ENCODE data around the gene GHRH.

GHRH gene

DNA sequence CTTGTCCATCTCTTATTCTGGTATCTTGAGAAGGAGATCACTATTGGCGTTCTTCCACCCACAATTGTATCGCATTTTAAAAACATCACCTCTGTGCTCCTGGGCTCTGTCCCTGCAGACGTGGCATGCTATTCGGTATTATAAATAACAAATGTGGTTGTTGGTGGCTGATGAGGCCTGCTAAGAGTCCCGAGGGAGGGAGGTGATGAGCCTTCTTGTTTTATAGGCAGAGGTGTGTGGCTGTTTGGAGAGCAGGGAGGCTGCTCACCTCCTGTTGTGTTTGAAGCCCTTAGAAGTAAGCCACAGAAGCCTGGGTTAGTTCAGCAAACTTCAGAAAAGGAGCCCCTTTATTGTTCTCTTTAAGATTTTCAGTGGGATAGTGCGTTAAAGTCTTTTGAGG lies 43.5 kb upstream of the GHRH start:
- no peak overlapping the region for H3K4me3 ChIP-seq (ENCODE audit: low read depth, low read length)
- TF ChIP-seq, protein P1, sequence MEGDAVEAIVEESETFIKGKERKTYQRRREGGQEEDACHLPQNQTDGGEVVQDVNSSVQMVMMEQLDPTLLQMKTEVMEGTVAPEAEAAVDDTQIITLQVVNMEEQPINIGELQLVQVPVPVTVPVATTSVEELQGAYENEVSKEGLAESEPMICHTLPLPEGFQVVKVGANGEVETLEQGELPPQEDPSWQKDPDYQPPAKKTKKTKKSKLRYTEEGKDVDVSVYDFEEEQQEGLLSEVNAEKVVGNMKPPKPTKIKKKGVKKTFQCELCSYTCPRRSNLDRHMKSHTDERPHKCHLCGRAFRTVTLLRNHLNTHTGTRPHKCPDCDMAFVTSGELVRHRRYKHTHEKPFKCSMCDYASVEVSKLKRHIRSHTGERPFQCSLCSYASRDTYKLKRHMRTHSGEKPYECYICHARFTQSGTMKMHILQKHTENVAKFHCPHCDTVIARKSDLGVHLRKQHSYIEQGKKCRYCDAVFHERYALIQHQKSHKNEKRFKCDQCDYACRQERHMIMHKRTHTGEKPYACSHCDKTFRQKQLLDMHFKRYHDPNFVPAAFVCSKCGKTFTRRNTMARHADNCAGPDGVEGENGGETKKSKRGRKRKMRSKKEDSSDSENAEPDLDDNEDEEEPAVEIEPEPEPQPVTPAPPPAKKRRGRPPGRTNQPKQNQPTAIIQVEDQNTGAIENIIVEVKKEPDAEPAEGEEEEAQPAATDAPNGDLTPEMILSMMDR (IDR thresholded peaks at IDR 0.05; ENCODE audit: low read depth, low read length) = no peak

DNA sequence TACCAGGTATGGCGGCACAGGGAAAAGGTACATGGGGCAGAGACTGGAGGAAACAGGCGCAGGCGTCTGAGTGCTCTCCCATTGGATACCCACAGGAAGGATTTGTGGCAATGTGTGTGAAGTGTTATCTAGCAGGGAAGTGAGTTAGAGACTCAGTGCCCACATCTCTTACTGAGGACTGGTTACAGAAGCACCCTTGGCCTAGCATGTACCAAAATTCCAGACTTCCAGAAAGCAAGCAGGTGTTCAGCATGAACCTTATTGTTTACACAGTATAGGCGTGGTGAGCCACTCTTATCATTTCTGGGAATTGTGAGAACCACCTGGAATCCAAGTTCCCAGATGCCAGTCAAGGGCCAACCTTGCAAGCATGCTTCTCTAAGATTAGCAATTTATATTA lies 42.0 kb upstream of the GHRH start:
- TF ChIP-seq, protein P1 (IDR thresholded peaks at IDR 0.05; ENCODE audit: low read depth, low read length) = no peak
- no peak overlapping the region for H3K4me3 ChIP-seq (ENCODE audit: low read depth, low read length)

DNA sequence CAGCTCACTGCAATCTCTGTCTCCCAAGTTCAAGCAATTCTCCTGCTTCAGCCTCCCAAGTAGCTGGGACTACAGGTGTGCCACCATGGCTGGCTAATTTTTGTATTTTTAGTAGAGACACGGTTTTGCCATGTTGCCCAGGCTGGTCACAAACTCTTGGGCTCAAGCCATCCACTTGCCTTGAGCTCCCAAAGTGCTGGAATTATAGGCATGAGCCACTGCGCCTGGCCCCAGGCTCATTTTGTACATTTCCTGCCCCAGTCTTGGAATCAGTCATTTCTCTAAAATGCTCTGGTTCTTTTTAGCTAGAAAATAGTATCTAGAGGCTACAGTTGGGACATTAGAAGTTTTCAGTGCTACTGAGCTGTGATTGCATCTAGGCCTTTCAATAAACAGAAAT lies 41.4 kb upstream of the GHRH start:
- TF ChIP-seq, protein P1 (IDR thresholded peaks at IDR 0.05; ENCODE audit: low read depth, low read length) = no peak

DNA sequence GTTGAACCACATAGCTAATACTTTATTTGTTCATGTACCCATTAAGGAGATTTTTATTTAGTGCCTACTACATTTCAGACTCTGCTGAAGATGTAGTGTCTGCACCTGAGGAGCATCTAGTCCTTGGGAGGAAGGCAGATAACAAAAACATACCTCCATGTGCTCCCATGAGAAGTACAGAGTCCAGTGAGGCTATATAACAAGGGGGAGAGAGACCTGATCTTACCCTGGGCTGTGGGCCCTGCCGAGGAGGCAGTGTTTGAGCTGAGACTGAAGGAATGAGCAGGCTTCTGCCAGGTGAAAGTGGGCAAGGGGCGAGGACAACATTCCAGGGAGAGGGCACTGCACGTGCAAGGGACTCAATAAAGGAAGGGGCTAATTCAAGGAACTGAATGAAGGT lies 39.9 kb upstream of the GHRH start:
- TF ChIP-seq, protein P1 (IDR thresholded peaks at IDR 0.05; ENCODE audit: low read depth, low read length) = no peak
- H3K4me3 ChIP-seq (ENCODE audit: low read depth, low read length) = no peak overlapping the region

More for the DNA sequence above, 41.4 kb upstream of the GHRH start:
- H3K4me3 ChIP-seq (ENCODE audit: low read depth, low read length) = no peak overlapping the region

DNA sequence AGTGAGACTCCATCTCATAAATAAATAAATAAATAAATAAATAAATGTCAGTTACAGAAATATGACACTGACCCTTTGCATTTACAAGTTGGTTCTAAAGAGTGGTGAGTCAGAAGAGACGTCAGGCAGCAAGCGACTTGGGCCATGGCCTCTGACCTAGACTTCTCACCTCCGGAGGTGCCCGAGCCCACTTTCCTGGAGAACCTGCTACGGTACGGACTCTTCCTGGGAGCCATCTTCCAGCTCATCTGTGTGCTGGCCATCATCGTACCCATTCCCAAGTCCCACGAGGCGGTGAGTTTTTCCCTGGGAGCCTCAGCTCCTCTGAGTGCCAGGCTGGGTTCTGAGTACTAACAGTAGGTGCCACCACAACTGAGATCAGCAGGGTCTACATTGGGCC lies 39.5 kb upstream of the GHRH start:
- no peak overlapping the region for H3K4me3 ChIP-seq (ENCODE audit: low read depth, low read length)
- TF ChIP-seq, protein P1 (IDR thresholded peaks at IDR 0.05; ENCODE audit: low read depth, low read length) = no peak

DNA sequence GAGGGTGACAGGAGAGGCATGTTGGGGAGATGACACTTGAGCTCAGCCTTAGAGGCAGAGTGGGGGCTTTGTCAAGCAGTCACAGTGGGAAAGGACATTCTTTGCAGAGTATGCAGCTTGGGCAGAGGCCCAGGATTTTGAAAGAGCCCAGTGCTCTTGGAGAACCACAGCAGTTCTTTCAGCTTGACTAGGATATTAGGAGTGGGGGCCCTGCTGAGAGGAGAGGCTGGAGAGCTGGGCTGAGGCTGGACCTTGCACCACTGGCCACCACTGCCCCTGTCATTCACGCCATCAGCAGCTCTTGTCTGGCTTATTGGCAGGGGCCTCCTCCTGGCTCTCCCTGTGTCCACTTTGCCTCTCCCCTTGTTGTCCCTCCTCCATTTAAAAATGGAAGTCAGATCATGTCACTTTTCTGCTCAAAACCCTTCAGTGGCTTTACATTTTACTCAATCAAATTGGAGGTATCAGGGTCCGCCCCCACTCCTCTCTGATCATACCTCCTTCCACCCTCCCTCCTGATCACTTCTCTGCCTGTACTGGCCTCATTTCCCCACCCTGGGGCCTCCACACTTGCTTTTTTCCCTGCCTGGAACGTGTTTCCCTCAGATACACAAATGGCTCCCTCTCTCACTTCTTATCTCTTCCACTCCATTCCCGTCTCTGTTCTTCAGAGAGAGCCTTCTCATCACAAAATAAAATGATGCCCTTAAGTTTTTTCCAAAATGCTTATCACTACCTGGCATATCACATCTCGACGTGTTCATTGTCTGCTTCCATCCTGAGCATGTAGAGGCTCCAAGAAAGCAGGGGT lies 38.3 kb upstream of the GHRH start:
- TF ChIP-seq, protein P1 (IDR thresholded peaks at IDR 0.05; ENCODE audit: low read depth, low read length) = no peak

DNA sequence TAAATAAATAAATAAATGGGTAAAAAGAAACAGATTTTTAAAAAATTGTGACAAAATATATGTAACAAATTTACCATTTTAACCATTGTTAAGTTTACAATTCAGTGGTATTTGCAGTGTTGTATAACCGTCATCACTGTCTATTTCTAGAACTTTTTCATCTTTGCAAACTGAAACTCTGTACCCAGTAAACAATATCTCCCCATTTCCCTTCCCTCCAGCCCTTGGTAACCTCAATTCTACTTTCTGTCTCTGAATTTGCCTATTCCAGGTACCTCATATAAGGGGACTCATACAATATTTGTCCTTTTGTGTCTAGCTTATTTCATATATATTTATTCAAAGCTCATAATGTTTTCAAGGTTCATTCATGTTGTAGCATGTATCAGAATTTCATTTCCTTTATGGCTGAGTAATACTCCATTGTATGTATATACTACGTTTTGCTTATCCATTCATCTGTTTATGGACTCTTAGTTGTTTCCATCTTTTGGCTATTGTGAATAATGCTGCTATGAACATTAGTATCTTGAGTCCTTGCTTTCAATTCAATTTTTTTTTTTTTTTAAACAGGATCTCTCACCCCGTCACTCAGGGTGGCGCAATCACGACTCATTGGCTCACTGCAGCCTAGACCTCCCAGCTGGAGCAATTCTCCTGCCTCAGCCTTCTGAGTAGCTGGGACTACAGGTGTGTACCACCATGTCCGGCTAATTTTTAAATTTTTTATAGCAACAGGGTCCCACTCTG lies 36.8 kb upstream of the GHRH start:
- no peak overlapping the region for H3K4me3 ChIP-seq (ENCODE audit: low read depth, low read length)
- TF ChIP-seq, protein P1 (IDR thresholded peaks at IDR 0.05; ENCODE audit: low read depth, low read length) = no peak

More for the DNA sequence above, 38.3 kb upstream of the GHRH start:
- H3K4me3 ChIP-seq (ENCODE audit: low read depth, low read length) = no peak overlapping the region

All from WI38 (cell line).